SH-SY5Y (cell line): ENCODE results near the gene PKD2L1.

Experiments
- GATA2 ChIP-seq: IDR thresholded peaks from 2 replicates; pipeline ENCODE4 v1.6.1; 2011; ENCODE audit warnings: mild to moderate bottlenecking, low read depth, low read length
- GATA3 ChIP-seq: IDR thresholded peaks from 2 replicates; pipeline ENCODE4 v1.6.1; 2011; ENCODE audit warnings: low read depth, mild to moderate bottlenecking, low read length, moderate library complexity

DNA sequence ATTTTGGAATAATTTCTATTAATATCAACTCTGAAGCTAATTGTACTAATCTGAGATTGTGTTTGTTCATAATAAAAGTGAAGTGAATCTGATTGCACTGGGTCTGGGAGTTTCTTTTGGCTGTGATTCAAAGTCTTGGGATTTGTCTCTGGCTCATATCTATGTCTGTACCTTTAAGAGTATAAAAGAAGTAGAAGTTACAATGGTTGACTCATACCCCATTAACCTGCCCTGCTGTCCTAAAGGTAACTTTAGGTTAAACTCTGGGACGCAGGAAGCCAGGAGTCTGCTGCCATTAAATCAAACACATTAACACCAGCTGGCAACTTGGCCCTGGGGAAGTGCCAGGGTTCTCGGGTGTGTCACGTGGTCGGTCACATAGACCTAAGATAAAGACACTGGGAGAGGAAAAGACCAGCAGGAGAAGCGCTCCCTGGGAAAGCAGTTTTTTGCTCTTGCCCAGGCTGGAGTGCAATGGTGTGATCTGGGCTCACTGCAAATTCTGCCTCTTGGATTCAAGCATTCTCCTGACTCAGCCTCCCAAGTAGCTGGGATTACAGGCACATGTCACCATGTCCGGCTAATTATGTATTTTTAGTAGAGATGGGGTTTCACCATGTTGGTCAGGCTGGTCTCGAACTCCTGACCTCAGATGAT lies 34.8 kb upstream of the PKD2L1 start:
- TF ChIP-seq GATA2: no peak
- no peak for TF ChIP-seq GATA3
